Umbilical cord (tissue), 2 donors: ENCODE measurements around the gene NEK1. TPM values are rescaled to one million over a fixed set of nuclear protein-coding genes. Genes with fewer than 3 reads are reported as not detected.

Experiments
- DNase-seq: peaks from one replicate; pipeline ENCODE4 v3.0.0-alpha.2; 2015; ENCODE audit warnings: low spot score
- total RNA-seq: library from RNA; depleted of rRNA; stranded (reverse); fragments of >200 nt; gene quantifications from one replicate; pipeline ENCODE4 v1.2.3, GENCODE V29; 2014; ENCODE audit warnings: low replicate concordance; ENCODE audit not compliant: insufficient read depth

Gene NEK1
- total RNA-seq, 1 donor from 2014 or later: 23.4 TPM

GRCh38 chr4:169369634-169370033 is 242.7 kb downstream of the NEK1 start:
- no peak for DNase-seq

DNA sequence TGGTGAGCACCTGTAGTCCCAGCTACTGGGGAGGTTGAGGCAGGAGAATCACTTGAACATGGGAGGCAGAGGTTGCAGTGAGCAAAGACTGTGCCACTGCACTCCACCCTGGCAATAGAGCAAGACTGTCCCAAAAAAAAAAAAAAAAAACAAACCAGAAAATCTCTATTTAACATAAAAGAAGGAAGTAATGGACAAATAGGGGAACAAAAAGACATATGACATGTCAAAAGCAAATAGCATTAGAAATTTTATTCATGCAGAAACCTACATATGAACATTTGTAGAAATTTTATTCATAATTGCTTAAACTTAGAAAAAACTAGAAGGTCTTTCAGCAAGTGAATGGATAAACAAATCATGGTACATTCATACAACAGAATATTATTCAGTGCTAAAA is 244.6 kb downstream of the NEK1 start:
- no peak for DNase-seq

GRCh38 chr4:169366821-169367220 is 245.6 kb downstream of the NEK1 start:
- DNase-seq: no peak

- DNase-seq: no peak
Measured at GRCh38 chr4:169362607-169363006, 249.8 kb downstream of the NEK1 start.

DNA sequence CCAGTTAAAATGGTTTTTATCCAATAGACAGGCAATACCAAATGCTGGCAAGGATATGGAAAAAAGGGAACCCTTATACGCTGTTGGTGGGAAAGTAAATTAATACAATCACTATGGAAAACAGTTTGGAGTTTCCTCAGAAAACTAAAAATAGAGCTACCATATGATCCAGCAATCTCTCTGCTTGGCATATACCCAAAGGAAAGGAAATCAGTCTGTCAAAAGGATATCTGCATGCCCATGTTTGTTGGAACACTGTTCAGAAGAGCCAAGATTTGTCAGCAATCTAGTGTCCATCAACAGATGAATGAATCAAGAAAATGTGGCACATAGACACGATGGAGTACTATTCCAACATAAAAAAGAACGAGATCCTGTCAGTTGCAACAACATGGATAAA is 250.6 kb downstream of the NEK1 start:
- no peak for DNase-seq

- no peak for DNase-seq
Measured at GRCh38 chr4:169359961-169360360, 252.4 kb downstream of the NEK1 start.

GRCh38 chr4:169352360-169352759 is 260.0 kb downstream of the NEK1 start:
- no peak for DNase-seq

DNA sequence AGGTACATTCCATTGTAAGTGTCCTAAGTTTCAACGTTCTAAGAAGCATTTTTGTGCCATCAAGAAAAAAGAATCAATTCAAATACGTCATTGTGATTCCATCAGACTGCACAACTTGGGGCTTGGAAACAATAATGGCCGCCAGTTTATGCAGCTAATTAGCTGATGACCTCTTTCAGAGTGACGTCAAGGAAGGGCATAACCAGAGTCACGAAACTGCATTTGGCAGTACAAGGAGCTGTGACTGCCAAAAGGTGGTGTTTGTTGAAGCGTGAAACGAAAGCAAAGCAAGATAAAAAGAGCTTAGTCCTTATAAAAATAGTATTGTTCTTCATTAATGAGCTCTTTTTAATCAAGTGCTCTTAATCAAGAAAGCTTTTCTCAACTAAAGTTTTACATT is 260.5 kb downstream of the NEK1 start:
- DNase-seq: no peak

DNA sequence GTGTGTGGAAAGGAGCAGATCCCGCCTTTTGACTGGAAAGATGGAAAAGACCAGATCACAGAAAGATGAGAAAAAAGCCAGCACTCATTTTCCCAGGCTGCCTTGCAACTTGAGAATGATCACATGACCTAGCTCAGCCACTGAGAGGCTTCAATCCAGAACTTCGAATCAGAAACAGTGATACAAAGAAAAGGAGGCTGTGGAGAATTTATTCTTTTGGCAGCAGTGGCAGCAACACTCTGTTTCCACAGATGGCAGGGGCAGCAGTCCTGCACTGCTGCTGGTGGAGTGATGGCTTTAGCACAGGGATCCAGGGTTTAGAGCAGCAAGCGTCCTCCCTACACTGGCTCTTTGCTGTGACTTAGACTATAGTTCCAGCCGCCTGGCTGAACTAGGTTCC is 263.8 kb downstream of the NEK1 start:
- no peak for DNase-seq

DNA sequence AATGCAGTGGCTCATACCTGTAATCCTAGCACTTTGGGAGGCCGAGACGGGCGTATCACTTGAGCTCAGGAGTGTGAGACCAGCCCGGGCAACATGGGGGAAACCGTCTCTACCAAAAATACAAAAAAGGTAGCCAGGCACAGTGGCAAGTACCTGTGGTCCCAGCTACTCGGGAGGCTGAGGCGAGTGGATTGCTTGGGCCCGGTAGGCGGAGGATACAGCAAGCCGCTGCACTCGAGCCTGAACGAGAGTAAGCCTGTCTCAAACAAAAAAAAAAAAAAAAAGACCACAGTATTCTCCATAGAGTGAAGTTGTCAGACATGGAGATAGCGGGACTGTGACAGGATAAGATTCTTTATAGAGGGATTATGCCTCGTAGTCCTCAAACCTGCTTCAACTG is 265.5 kb downstream of the NEK1 start:
- no peak for DNase-seq

DNA sequence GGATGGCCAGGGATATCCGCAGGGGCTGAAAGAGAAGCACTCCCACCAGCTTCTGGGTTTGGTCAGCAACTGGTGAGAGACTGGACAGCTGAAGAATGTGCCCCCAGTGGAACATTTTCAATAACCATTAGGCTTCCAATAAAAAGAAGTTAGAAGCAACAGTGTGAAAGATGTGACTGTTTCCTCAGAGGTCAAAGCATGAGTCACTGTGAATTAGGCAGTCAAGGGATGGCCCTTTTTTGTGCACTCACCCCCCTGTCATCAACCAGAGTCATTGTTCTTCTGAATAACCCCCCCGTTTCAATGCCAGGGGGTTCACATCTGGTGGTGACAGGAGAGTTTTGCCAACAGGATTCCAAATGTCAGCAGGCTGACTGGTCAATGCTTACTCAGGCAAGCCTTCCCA is 267.1 kb downstream of the NEK1 start:
- no peak for DNase-seq

Other genes with a start within 250 kb of the NEK1 start
- gene CLCN3, start 8.0 kb upstream of the NEK1 start, total RNA-seq: 46.9 TPM
- 28.6 TPM for gene HPF1, start 145.4 kb upstream of the NEK1 start, total RNA-seq